Nephron (organoid): ENCODE results near the gene CEND1.

Source experiments
- H3K27ac Mint-ChIP-seq, 3 experiments: 2 replicates each; pipeline ENCODE4 v1.8.0; 2020; ENCODE audit warnings: mixed read lengths in 3 of 3, mild to moderate bottlenecking in 2 of 3, moderate library complexity in 1 of 3
- H3K27me3 Mint-ChIP-seq: 2 replicates; pipeline ENCODE4 v1.8.0; 2021; ENCODE audit warnings: low read depth, mild to moderate bottlenecking, moderate library complexity, mixed read lengths
- H3K36me3 Mint-ChIP-seq: 2 replicates; pipeline ENCODE4 v1.8.0; 2020; ENCODE audit warnings: low read depth, mixed read lengths
- H3K4me1 Mint-ChIP-seq: 2 replicates; pipeline ENCODE4 v1.8.0; 2020; ENCODE audit warnings: mixed read lengths
- H3K4me3 Mint-ChIP-seq, 3 experiments: 2 replicates each; pipeline ENCODE4 v1.8.0; 2020; ENCODE audit warnings: mild to moderate bottlenecking in 3 of 3, mixed read lengths in 3 of 3, moderate library complexity in 2 of 3
- H3K9me3 Mint-ChIP-seq: 2 replicates; pipeline ENCODE4 v1.8.0; 2020; ENCODE audit warnings: mixed read lengths
- TF ChIP-seq, protein P1 (sequence below), 3 experiments: fragments of 200-600 bp; sonication (generic); IDR thresholded peaks; one replicate each; pipeline ENCODE4 v1.5.0; 2021; ENCODE audit warnings: antibody characterized with exemption in 3 of 3; ENCODE audit not compliant: unreplicated experiment in 3 of 3

The CEND1 gene

DNA sequence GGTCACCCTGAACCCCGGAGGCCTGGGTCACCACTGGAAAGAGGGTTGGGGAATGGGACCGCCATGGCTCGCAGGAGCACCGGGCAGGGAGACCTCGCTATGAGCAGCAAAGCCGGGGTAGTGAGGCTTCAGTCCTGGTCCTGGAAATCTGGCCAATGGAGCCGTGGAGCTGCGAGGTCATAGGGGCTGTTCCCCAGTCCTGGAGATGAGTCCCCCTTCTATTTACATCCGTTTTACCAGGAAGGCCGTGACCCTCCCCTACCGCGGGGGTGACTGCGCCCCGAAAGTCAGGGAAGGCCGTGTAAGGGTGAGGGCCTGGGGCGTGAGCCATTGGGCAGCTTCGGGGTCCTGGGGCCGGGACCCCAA lies 14.7 kb upstream of the CEND1 start:
- H3K4me1 Mint-ChIP-seq, result peaks cover 10% of the 10 kb centered on the region
- H3K36me3 Mint-ChIP-seq, result no peaks in the 10 kb centered on the region
- peak overlapping the region in 1 of 3 experiments; percentile 39 for H3K27ac Mint-ChIP-seq
- no peaks in the 10 kb centered on the region for H3K9me3 Mint-ChIP-seq
- H3K4me3 Mint-ChIP-seq, result peak overlapping the region; percentile 79 to 84 (median 81)
- TF ChIP-seq, protein P1, sequence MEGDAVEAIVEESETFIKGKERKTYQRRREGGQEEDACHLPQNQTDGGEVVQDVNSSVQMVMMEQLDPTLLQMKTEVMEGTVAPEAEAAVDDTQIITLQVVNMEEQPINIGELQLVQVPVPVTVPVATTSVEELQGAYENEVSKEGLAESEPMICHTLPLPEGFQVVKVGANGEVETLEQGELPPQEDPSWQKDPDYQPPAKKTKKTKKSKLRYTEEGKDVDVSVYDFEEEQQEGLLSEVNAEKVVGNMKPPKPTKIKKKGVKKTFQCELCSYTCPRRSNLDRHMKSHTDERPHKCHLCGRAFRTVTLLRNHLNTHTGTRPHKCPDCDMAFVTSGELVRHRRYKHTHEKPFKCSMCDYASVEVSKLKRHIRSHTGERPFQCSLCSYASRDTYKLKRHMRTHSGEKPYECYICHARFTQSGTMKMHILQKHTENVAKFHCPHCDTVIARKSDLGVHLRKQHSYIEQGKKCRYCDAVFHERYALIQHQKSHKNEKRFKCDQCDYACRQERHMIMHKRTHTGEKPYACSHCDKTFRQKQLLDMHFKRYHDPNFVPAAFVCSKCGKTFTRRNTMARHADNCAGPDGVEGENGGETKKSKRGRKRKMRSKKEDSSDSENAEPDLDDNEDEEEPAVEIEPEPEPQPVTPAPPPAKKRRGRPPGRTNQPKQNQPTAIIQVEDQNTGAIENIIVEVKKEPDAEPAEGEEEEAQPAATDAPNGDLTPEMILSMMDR (IDR thresholded peaks at IDR 0.05; ENCODE audit: unreplicated experiment in 3 of 3), result no peak
- no peaks in the 10 kb centered on the region for H3K27me3 Mint-ChIP-seq

DNA sequence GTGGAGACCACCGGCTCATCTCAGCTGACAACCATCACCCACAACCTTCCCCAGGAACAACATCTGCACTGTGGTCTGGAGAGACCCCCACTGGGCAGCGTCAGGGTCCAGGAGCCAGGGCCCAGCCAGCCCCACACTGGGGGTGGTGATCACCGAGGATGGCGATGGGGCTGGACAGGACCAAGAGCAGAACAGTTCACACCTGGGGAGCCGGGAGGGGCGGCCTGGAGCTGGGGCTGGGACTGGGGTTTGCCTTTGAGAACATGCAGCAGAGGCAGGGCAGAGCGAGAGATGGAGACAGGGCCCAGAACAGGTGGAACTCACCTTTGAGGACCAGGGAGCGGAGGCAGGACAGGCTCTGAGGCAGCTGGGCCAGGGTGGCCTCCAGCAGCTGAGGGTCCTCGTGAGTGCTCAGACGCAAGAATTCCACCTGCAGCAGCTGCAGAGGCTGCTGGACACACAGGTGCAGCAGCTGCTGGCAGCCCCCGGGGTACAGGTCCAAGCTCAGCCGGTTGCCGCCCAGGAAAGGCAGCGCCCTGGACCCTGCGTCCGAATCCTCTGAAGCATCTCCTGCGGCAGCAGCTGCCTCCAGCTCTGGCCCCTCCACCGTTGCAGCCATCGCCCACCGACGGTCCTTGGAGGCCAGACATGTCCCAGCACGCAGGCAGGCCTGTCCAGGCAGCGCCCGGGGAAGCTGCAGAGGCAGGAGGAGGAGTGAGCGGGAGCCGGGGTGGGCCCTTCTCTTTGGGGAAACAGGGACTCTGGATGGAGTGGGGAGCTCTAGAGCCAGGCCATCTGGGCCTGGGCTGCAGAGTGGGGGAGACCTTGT lies 14.1 kb upstream of the CEND1 start:
- TF ChIP-seq, protein P1 (IDR thresholded peaks at IDR 0.05; ENCODE audit: unreplicated experiment in 3 of 3), result no peak
- H3K4me3 Mint-ChIP-seq, result peak overlapping the region; percentile 79 to 84 (median 81)
- peak overlapping the region in 1 of 3 experiments; percentile 39 for H3K27ac Mint-ChIP-seq
- no peaks in the 10 kb centered on the region for H3K36me3 Mint-ChIP-seq
- H3K27me3 Mint-ChIP-seq, result no peaks in the 10 kb centered on the region
- no peaks in the 10 kb centered on the region for H3K9me3 Mint-ChIP-seq
- peaks cover 8% of the 10 kb centered on the region for H3K4me1 Mint-ChIP-seq

DNA sequence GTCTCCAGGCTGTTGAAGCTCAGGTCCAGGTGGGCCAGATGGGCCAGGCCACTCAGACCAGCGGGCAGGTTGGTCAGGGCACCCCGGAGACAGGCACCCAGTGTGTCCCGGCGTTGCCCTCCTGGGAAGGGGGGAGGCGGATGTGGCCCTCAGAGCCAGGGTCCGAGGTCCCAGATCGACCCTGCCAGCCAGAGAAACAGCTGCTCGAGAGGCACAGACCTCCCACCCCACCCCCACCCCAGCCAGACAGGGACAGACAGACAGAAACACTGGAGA lies 13.5 kb upstream of the CEND1 start:
- peak overlapping the region in 2 of 3 experiments; percentile 25 to 79 for H3K4me3 Mint-ChIP-seq
- H3K36me3 Mint-ChIP-seq, result no peaks in the 10 kb centered on the region
- no peaks in the 10 kb centered on the region for H3K9me3 Mint-ChIP-seq
- peaks cover 5% of the 10 kb centered on the region for H3K4me1 Mint-ChIP-seq
- TF ChIP-seq, protein P1 (IDR thresholded peaks at IDR 0.05; ENCODE audit: unreplicated experiment in 3 of 3), result no peak
- H3K27ac Mint-ChIP-seq, result no peak overlapping the region
- no peaks in the 10 kb centered on the region for H3K27me3 Mint-ChIP-seq

DNA sequence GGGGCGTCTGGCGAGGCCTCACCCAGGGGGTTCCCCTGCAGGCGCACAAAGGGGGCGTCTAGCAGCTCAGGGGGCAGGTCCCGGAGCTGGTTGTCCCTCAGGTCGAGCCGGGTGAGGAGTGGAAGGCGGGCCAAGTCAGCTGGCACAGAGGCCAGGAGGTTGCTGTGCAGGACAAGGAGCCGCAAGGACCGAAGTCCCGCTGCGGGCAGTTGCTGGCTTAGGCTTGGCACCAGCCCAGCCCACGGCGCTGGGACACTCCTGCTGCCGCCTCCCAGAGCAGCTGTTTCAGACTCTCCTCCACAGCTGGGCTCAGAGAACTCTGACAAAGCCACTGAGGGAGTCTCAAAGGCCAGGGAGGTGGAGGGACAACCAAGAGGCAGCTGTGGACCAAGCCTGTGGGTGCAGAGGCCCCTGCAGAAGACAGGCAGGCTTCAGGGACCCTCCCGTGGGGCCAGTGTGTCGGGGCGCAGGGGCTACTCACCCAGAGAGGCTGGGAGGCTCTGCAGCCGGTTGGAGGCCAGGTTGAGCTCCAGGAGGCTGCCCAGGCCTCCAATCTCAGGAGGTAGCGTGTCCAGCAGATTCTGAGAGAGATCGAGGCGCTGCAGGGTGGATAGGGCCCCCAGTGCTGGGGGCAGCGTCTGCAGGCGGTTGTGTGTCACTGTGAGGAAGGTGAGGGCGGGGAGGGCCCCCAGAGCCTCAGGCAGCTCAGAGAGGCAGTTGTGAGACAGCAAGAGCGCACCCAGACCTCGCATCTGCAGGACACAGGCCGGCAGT lies 13.0 kb upstream of the CEND1 start:
- Mint-ChIP-seq H3K36me3 (no peaks in the 10 kb centered on the region), H3K4me3 (peak overlapping the region; percentile 25 to 79 (median 52)), H3K27ac (no peak overlapping the region), H3K27me3 (no peaks in the 10 kb centered on the region), H3K9me3 (no peaks in the 10 kb centered on the region), H3K4me1 (peaks cover 3% of the 10 kb centered on the region)
- TF ChIP-seq, protein P1 (IDR thresholded peaks at IDR 0.05; ENCODE audit: unreplicated experiment in 3 of 3), result no peak

DNA sequence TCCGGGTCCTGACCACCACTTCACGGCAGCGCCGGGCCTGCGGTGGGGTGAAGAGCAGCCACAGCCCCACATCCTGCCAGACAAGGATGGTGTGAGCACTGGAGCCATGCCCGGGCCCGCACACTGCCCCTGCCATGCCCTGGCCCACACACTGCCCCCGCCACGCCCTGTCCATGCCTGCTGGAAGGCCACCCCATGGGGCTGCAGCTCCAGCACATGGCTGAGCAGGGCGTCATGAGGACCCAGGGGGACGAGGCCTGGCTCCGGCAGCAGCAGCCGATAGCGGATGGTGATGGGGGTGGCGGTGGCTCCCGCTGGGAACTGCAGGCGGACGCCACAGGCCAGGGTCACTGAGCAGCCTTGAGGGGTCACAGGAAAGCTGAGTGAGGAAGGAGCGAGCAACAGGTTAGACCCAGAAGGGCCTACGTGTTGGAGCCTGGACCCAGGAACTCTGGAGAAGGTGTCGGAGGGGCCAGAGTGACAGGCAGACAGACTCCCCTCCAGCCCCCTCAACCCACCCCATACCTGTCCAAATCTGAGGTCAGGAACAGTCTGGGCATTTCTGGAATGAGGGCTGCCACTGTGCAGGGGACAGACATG lies 12.2 kb upstream of the CEND1 start:
- H3K4me3 Mint-ChIP-seq, result no peak overlapping the region
- H3K27me3 Mint-ChIP-seq, result no peaks in the 10 kb centered on the region
- TF ChIP-seq, protein P1 (IDR thresholded peaks at IDR 0.05; ENCODE audit: unreplicated experiment in 3 of 3), result no peak
- no peak overlapping the region for H3K27ac Mint-ChIP-seq
- no peaks in the 10 kb centered on the region for H3K36me3 Mint-ChIP-seq
- H3K4me1 Mint-ChIP-seq, result peaks cover 4% of the 10 kb centered on the region
- no peaks in the 10 kb centered on the region for H3K9me3 Mint-ChIP-seq
